HCT116 (cell line): Measurements from ENCODE around the gene TRPT1. TPM values are rescaled to one million over a fixed set of nuclear protein-coding genes. Genes with fewer than 3 reads are reported as not detected.

ENCODE experiments used
- ATAC-seq: fragments of 200-7000 bp; cut with Tn5 transposase; 2 replicates; pipeline ENCODE4 v1.9.1; 2020; ENCODE audit warnings: mild to moderate bottlenecking, moderate library complexity
- BruUV-seq: library from RNA; stranded (reverse); fragments of 400-500 nt; replicated peaks from 2 replicates; lab custom pipeline; 2021; lab: Mats Ljungman, UMichigan
- CTCF ChIA-PET: fragments of 300-600 bp; sonication (Branson Sonifier 250); formaldehyde crosslinking; loops from one replicate; lab custom pipeline; 2021; ENCODE audit warnings: antibody characterized with exemption; lab: Charles Lee
- POLR2A ChIA-PET: fragments of 300-600, 350-600 bp; sonication (Branson Sonifier 250); formaldehyde crosslinking; loops from one replicate; lab custom pipeline; 2021; ENCODE audit warnings: antibody characterized with exemption; lab: Charles Lee
- RAD21 ChIA-PET, 2 experiments: fragments of 300-600 bp; sonication (Branson Sonifier 250); formaldehyde crosslinking; loops; one replicate each; lab custom pipeline; 2023; ENCODE audit warnings: low total read pairs in 2 of 2; ENCODE audit not compliant: uncharacterized antibody in 2 of 2, unreplicated experiment in 2 of 2, low non-redundant PET in 1 of 2; lab: Charles Lee
- DNase-seq: peaks from one replicate; pipeline ENCODE4 v3.0.0-alpha.2; 2010; ENCODE audit warnings: low read depth, low spot score
- H2AFZ ChIP-seq: fragments of 200-600 bp; shearing (Covaris generic), sonication (generic); 2 replicates; pipeline ENCODE4 v1.6.1; 2017; ENCODE audit warnings: low read depth, mixed run types, mixed read lengths, antibody characterized with exemption, low read length; ENCODE audit not compliant: poor library complexity, severe bottlenecking
- H3K27ac ChIP-seq: 2 replicates; pipeline ENCODE4 v1.5.1; 2012; ENCODE audit warnings: low read depth, low read length
- H3K27me3 ChIP-seq: fragments of 200-600 bp; sonication (generic); 2 replicates; pipeline ENCODE4 v1.6.1; 2016; ENCODE audit warnings: mixed run types, low read length, mixed read lengths; ENCODE audit not compliant: insufficient read depth
- H3K36me3 ChIP-seq, 2 experiments: fragments of 200-500 bp in 1 of 2; fragments of 200-600 bp in 1 of 2; sonication (Bioruptor generic) in 1 of 2; sonication (generic) in 1 of 2; 2 replicates each; pipeline versions ENCODE4 v1.5.1 to v1.6.1; 2014 to 2016; ENCODE audit warnings: low read length in 2 of 2, inconsistent platforms in 1 of 2, mixed read lengths in 1 of 2, mixed run types in 1 of 2; ENCODE audit not compliant: insufficient read depth in 2 of 2, control insufficient read depth in 1 of 2
- H3K4me1 ChIP-seq, 2 experiments: fragments of 200-600 bp in 1 of 2; sonication (generic) in 1 of 2; 2 replicates each; pipeline versions ENCODE4 v1.5.1 to v1.6.1; 2012 to 2017; ENCODE audit warnings: low read length in 2 of 2, inconsistent platforms in 1 of 2, mild to moderate bottlenecking in 1 of 2, mixed read lengths in 1 of 2, mixed run types in 1 of 2, moderate library complexity in 1 of 2; ENCODE audit not compliant: insufficient read depth in 2 of 2, control insufficient read depth in 1 of 2
- H3K4me2 ChIP-seq: fragments of 200-600 bp; sonication (generic); 2 replicates; pipeline ENCODE4 v1.6.1; 2017; ENCODE audit warnings: mixed run types, low read length, mixed read lengths
- H3K4me3 ChIP-seq, 2 experiments: fragments of 200-600 bp in 1 of 2; sonication (generic) in 1 of 2; replicated peaks in 1 of 2; 2 replicates each; pipeline ENCODE4 v1.5.1; 2011 to 2016; ENCODE audit warnings: low read length in 2 of 2, control low read depth in 1 of 2, low read depth in 1 of 2, mild to moderate bottlenecking in 1 of 2, mixed read lengths in 1 of 2, mixed run types in 1 of 2
- H3K79me2 ChIP-seq: fragments of 200-600 bp; sonication (generic); 2 replicates; pipeline ENCODE4 v1.6.1; 2017; ENCODE audit warnings: mild to moderate bottlenecking, mixed run types, low read length, moderate library complexity, mixed read lengths; ENCODE audit not compliant: insufficient read depth
- H3K9ac ChIP-seq: fragments of 200-600 bp; sonication (generic); 2 replicates; pipeline ENCODE4 v1.6.1; 2016; ENCODE audit warnings: low read length, mixed read lengths
- H3K9me2 ChIP-seq: fragments of 200-600 bp; sonication (generic), shearing (Covaris generic); 2 replicates; pipeline ENCODE4 v1.6.1; 2017; ENCODE audit warnings: mixed run types, mild to moderate bottlenecking, moderate library complexity; ENCODE audit not compliant: insufficient read depth
- H3K9me3 ChIP-seq, 2 experiments: fragments of 200-500 bp in 1 of 2; fragments of 200-600 bp in 1 of 2; sonication (Bioruptor generic) in 1 of 2; sonication (generic) in 1 of 2; 2 replicates each; pipeline ENCODE4 v1.6.1; 2014 to 2017; ENCODE audit warnings: low read length in 2 of 2, mixed read lengths in 2 of 2, inconsistent platforms in 1 of 2, low read depth in 1 of 2, mild to moderate bottlenecking in 1 of 2, mixed run types in 1 of 2, moderate library complexity in 1 of 2; ENCODE audit not compliant: control insufficient read depth in 1 of 2, insufficient read depth in 1 of 2
- H4K20me1 ChIP-seq: fragments of 200-600 bp; sonication (generic), shearing (Covaris generic); 2 replicates; pipeline ENCODE4 v1.6.1; 2017; ENCODE audit warnings: mixed run types, mild to moderate bottlenecking, moderate library complexity; ENCODE audit not compliant: insufficient read depth
- SIN3A ChIP-seq: IDR thresholded peaks from 2 replicates; pipeline ENCODE4 v1.6.1; 2012; ENCODE audit warnings: low read depth
- SRF ChIP-seq: IDR thresholded peaks from 2 replicates; pipeline ENCODE4 v1.6.1; 2012; ENCODE audit warnings: low read depth
- TCF7L2 ChIP-seq: IDR thresholded peaks from 2 replicates; pipeline ENCODE4 v1.7.0; 2011; ENCODE audit warnings: borderline replicate concordance, inconsistent platforms; ENCODE audit not compliant: insufficient read depth, insufficient read length; ENCODE audit errors: extremely low read depth
- intact Hi-C: fragments of 100-400 bp; cut with micrococcal nuclease; formaldehyde crosslinking; loops from 2 replicates; pipeline ENCODE4 v1.10.0; 2022
- total RNA-seq: library from RNA; stranded (reverse); gene quantifications from one replicate; pipeline ENCODE4 v1.2.1, GENCODE V29; 2021; ENCODE audit not compliant: unreplicated experiment
- TF ChIP-seq, protein P1 (sequence below): IDR thresholded peaks from 2 replicates; pipeline ENCODE4 v1.6.1; 2012; ENCODE audit warnings: low read depth
- TF ChIP-seq, protein P2 (sequence below): IDR thresholded peaks from 2 replicates; pipeline ENCODE4 v1.6.1; 2011; ENCODE audit warnings: mild to moderate bottlenecking, low read length, moderate library complexity; ENCODE audit not compliant: insufficient replicate concordance; ENCODE audit errors: extremely low read depth
- TF ChIP-seq, protein P3 (sequence below): IDR thresholded peaks from 2 replicates; pipeline ENCODE4 v1.6.1; 2012
- TF ChIP-seq, protein P4 (sequence below), 3 experiments: fragments of 200-600 bp in 1 of 3; sonication (generic) in 1 of 3; IDR thresholded peaks in 2 of 3; conservative IDR thresholded peaks in 1 of 3; 2 replicates each; pipeline ENCODE4 v1.5.1; 2012 to 2017; ENCODE audit warnings: low read depth in 2 of 3, low read length in 2 of 3, antibody characterized with exemption in 1 of 3, borderline replicate concordance in 1 of 3, control low read depth in 1 of 3, mild to moderate bottlenecking in 1 of 3, mixed read lengths in 1 of 3, mixed run types in 1 of 3, moderate library complexity in 1 of 3; ENCODE audit not compliant: insufficient read depth in 1 of 3

TRPT1 gene
- total RNA-seq, 1 experiment from 2014 or later = 43.2 TPM

DNA sequence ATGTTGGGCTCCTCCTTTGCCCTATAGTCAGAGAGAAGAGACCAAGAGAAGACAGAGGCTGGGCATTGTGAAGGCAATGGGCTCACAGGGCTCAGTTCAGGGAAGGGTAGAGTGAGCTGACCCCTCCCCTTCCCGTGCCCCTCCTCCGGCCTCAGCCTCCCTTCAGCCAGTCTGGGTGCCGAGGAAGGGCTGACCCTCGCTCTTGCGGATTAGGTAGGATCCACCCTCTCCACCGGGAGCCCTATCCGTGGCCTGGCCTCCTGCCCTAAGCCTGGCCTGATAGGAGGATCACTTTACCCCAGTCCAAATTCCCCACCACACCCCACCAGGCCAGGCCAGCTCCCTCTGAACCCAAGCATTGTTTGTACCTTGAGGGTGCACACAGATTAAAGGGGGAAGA lies 22.6 kb upstream of the TRPT1 start:
- Histone ChIP-seq H3K9me2 (no peaks in the 10 kb centered on the region), H3K36me3 (peaks cover 0 to 6% of the 10 kb centered on the region in 2 experiments; a peak in 1 of 4 replicates), H3K4me3 (no peak overlapping the region), H3K9me3 (no peaks in the 10 kb centered on the region), H3K27ac (peak overlapping the region; percentile 94), H4K20me1 (no peaks in the 10 kb centered on the region), H3K27me3 (no peaks in the 10 kb centered on the region), H2AFZ (no peak overlapping the region), H3K4me1 (peaks cover 34 to 76% of the 10 kb centered on the region in 2 experiments), H3K9ac (no peak overlapping the region), H3K79me2 (peaks cover 50% of the 10 kb centered on the region), H3K4me2 (peak overlapping the region; percentile 96)
- BruUV-seq = no TSS peak
- RAD21 ChIA-PET = no interaction called here
- ATAC-seq (no peak), DNase-seq (no peak)
- TF ChIP-seq, protein P1, sequence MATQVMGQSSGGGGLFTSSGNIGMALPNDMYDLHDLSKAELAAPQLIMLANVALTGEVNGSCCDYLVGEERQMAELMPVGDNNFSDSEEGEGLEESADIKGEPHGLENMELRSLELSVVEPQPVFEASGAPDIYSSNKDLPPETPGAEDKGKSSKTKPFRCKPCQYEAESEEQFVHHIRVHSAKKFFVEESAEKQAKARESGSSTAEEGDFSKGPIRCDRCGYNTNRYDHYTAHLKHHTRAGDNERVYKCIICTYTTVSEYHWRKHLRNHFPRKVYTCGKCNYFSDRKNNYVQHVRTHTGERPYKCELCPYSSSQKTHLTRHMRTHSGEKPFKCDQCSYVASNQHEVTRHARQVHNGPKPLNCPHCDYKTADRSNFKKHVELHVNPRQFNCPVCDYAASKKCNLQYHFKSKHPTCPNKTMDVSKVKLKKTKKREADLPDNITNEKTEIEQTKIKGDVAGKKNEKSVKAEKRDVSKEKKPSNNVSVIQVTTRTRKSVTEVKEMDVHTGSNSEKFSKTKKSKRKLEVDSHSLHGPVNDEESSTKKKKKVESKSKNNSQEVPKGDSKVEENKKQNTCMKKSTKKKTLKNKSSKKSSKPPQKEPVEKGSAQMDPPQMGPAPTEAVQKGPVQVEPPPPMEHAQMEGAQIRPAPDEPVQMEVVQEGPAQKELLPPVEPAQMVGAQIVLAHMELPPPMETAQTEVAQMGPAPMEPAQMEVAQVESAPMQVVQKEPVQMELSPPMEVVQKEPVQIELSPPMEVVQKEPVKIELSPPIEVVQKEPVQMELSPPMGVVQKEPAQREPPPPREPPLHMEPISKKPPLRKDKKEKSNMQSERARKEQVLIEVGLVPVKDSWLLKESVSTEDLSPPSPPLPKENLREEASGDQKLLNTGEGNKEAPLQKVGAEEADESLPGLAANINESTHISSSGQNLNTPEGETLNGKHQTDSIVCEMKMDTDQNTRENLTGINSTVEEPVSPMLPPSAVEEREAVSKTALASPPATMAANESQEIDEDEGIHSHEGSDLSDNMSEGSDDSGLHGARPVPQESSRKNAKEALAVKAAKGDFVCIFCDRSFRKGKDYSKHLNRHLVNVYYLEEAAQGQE = no peak
- TF ChIP-seq SIN3A (no peak), TCF7L2 (no peak), SRF (no peak)
- TF ChIP-seq, protein P2, sequence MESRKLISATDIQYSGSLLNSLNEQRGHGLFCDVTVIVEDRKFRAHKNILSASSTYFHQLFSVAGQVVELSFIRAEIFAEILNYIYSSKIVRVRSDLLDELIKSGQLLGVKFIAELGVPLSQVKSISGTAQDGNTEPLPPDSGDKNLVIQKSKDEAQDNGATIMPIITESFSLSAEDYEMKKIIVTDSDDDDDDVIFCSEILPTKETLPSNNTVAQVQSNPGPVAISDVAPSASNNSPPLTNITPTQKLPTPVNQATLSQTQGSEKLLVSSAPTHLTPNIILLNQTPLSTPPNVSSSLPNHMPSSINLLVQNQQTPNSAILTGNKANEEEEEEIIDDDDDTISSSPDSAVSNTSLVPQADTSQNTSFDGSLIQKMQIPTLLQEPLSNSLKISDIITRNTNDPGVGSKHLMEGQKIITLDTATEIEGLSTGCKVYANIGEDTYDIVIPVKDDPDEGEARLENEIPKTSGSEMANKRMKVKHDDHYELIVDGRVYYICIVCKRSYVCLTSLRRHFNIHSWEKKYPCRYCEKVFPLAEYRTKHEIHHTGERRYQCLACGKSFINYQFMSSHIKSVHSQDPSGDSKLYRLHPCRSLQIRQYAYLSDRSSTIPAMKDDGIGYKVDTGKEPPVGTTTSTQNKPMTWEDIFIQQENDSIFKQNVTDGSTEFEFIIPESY = no peak
- TF ChIP-seq, protein P3, sequence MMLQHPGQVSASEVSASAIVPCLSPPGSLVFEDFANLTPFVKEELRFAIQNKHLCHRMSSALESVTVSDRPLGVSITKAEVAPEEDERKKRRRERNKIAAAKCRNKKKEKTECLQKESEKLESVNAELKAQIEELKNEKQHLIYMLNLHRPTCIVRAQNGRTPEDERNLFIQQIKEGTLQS = no peak
- TF ChIP-seq, protein P4, sequence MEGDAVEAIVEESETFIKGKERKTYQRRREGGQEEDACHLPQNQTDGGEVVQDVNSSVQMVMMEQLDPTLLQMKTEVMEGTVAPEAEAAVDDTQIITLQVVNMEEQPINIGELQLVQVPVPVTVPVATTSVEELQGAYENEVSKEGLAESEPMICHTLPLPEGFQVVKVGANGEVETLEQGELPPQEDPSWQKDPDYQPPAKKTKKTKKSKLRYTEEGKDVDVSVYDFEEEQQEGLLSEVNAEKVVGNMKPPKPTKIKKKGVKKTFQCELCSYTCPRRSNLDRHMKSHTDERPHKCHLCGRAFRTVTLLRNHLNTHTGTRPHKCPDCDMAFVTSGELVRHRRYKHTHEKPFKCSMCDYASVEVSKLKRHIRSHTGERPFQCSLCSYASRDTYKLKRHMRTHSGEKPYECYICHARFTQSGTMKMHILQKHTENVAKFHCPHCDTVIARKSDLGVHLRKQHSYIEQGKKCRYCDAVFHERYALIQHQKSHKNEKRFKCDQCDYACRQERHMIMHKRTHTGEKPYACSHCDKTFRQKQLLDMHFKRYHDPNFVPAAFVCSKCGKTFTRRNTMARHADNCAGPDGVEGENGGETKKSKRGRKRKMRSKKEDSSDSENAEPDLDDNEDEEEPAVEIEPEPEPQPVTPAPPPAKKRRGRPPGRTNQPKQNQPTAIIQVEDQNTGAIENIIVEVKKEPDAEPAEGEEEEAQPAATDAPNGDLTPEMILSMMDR (IDR thresholded peaks at IDR 0.05 in 2 of 3, conservative IDR thresholded peaks at IDR 0.05 in 1 of 3; ENCODE audit: borderline replicate concordance in 1 of 3, insufficient read depth in 1 of 3, low read depth in 2 of 3, low read length in 2 of 3) = no peak
- intact Hi-C loops = no loop called here
- CTCF ChIA-PET = interaction anchor here (1.9 kb wide), 1 partner anchor 108 kb away, joined by 4 read pairs; no protein-coding TSS in a partner anchor
- POLR2A ChIA-PET = interaction anchor here (1.4 kb wide), 1 partner anchor 63 kb away, joined by 3 read pairs; no protein-coding TSS in a partner anchor
